ENCODE data around the gene NFIB.

NFIB gene

DNA sequence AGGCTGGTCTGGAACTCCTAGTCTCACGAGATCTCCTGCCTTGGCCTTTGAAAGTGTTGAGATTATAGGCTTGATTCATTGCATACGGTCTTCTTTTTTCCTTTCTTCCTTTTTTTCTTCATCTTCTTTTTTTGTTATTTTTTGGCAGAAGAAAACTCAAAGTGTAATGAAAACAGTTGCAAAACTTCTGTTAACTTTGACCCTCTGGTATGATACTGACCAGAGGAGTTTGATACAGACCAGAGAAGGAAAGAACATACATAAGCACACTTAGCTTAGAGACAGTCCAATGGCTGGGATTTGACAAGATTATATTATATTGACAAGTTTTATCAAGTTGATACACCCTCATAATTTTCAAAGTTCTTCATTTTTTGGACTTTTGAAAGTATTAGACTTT lies 181.2 kb downstream of the NFIB start:
- H3K4me3 ChIP-seq (ENCODE audit: low read depth, low read length), result no peak overlapping the region
- TF ChIP-seq, protein P1, sequence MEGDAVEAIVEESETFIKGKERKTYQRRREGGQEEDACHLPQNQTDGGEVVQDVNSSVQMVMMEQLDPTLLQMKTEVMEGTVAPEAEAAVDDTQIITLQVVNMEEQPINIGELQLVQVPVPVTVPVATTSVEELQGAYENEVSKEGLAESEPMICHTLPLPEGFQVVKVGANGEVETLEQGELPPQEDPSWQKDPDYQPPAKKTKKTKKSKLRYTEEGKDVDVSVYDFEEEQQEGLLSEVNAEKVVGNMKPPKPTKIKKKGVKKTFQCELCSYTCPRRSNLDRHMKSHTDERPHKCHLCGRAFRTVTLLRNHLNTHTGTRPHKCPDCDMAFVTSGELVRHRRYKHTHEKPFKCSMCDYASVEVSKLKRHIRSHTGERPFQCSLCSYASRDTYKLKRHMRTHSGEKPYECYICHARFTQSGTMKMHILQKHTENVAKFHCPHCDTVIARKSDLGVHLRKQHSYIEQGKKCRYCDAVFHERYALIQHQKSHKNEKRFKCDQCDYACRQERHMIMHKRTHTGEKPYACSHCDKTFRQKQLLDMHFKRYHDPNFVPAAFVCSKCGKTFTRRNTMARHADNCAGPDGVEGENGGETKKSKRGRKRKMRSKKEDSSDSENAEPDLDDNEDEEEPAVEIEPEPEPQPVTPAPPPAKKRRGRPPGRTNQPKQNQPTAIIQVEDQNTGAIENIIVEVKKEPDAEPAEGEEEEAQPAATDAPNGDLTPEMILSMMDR (IDR thresholded peaks at IDR 0.05; ENCODE audit: low read depth, low read length), result no peak

DNA sequence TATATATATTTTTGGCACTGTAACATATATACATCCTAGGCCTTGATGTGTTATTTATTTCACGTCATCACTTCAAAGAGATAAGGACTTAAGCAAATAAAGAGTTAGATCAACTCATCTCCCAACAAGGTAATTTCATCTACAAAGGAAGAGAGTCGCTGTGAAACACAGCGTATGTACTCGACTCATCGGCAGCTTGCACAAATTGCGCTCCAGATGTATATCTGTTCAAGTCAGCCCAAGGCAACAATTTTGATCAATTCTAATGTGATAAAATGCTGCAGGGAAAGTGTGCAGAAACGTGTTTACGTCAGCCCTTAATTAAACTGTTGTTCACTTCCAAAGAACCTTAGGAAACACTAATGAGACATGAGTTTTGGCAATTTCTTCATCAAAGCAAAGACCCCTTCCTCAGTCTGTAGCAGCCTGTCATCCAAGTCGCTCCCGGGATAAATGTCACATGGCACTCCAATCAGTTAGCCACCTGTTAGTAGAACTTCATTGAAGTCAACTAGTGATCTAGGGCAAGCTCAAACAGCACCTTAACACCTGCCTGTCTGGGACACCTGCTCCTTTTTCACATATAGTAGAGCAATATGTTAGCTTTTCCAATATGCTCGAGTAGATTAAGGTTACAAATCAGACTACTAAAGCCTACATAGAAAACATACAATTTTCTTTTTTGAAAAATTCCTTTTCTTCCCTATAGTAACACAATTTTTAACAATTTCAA lies 182.4 kb downstream of the NFIB start:
- TF ChIP-seq, protein P1 (IDR thresholded peaks at IDR 0.05; ENCODE audit: low read depth, low read length), result no peak
- no peak overlapping the region for H3K4me3 ChIP-seq (ENCODE audit: low read depth, low read length)

DNA sequence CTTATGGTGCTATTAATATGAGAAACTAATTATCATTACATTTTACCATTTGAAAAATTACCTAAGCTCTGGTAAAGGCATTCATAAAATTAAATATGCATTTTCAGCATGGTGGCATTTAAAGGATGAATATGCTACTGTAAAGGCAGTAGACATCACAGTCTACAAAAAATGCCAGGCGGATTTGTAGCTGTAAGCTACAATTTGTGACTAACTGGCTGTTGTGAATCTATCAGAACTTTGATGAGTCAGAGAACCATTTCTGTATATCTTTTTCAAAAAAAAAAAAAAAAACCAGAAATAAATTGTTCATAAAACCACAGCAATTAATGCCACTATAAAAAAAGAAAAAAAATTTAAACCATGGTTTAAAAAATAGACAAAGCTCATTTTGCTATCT lies 186.3 kb downstream of the NFIB start:
- H3K4me3 ChIP-seq (ENCODE audit: low read depth, low read length), result no peak overlapping the region
- TF ChIP-seq, protein P1 (IDR thresholded peaks at IDR 0.05; ENCODE audit: low read depth, low read length), result no peak

DNA sequence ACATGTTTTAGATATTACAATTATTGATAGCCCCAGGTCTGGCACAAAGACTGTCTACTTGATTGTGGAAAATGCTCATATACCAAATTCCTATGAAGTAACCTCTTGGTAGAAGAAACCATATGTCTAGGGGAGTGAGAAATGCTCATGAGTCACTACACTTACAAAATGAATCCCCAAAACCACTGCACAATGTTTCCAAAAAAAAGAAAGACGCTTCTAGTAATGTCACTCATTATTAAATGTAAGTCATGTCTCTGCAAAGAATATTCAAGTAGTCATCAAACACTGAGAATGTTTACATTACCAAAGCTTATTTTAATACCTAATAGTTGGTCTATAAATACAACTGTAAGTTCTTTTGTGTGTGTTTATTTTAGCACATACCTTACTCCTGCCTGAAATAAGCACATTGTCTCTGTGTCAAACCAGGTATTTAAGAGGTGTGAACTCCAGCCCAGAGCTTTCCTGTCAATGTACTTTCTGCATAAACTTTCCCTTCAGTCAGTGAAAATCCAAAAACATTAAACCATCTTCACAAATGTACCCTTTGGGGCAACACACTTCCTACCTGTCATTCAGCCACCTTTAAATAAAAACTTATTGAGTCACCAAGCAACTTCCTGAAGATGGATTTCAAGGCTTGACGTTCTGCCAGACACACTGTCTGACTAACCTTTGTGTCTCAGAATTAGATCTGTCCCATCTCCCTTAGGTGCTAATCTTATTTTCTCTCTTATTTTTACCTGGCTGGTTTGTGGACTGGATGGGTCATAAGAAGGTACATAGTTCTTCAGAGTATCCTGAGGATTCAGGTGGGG lies 194.0 kb downstream of the NFIB start:
- H3K4me3 ChIP-seq (ENCODE audit: low read depth, low read length), result no peak overlapping the region
- TF ChIP-seq, protein P1 (IDR thresholded peaks at IDR 0.05; ENCODE audit: low read depth, low read length), result no peak

DNA sequence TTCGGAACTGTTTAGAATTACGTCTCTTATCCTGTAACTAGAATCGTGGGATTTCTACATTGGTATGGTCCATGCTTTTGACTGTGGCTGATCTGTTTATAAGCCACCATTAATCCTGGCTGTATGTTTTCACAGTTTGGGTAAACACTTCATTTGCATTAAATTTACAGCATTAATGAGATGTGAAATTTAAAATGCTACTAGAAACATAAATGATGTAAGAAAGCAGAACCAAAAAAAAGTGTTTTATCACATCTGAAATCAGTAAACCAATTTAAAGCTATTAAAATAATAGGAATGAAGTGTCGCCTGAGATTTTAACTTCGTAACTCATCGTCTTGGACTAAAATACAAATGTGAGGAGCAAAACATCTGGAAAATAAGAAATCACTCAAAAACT lies 201.7 kb downstream of the NFIB start:
- H3K4me3 ChIP-seq (ENCODE audit: low read depth, low read length), result no peak overlapping the region
- TF ChIP-seq, protein P1 (IDR thresholded peaks at IDR 0.05; ENCODE audit: low read depth, low read length), result no peak

DNA sequence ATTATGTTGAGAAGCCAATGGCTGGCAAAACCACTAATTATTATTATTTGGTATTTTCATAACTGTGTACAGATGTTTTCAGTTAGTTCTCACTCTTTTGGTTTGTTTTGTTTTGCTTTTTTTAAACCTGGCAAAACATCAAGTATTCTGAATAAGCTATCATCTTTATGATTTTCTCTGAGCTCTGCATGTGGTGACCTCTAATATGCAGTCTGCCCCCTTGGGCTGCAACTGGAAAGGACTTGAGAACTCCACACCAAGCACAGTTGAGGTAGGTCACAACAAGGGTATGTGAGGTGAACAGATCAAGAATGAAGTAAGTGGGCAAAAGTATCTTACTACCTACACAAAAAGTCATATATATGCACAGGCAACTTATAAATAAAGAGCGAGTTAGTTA lies 202.2 kb downstream of the NFIB start:
- no peak overlapping the region for H3K4me3 ChIP-seq (ENCODE audit: low read depth, low read length)
- TF ChIP-seq, protein P1 (IDR thresholded peaks at IDR 0.05; ENCODE audit: low read depth, low read length), result no peak

DNA sequence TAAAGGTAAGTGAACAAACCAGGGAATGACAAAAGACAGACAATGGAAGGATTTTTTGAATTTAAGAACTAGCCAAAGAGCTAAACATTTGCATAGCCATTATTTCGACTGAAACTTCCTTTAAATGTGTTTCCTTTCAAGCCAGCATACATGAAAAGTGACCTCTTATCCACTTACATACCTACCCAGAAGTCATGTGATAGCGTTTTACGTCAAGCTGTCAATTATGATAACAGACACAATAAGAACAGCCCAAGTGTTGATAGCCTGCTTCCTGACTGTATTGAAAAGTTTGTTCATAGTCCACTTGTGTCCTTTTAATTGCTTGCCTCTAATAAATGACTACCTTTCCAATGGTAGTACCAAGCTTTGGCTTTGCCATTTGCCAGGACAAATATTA lies 206.0 kb downstream of the NFIB start:
- TF ChIP-seq, protein P1 (IDR thresholded peaks at IDR 0.05; ENCODE audit: low read depth, low read length), result no peak
- no peak overlapping the region for H3K4me3 ChIP-seq (ENCODE audit: low read depth, low read length)

Data from WI38 (cell line).